ENCODE data around the gene ADAMTSL5.

ADAMTSL5 gene

DNA sequence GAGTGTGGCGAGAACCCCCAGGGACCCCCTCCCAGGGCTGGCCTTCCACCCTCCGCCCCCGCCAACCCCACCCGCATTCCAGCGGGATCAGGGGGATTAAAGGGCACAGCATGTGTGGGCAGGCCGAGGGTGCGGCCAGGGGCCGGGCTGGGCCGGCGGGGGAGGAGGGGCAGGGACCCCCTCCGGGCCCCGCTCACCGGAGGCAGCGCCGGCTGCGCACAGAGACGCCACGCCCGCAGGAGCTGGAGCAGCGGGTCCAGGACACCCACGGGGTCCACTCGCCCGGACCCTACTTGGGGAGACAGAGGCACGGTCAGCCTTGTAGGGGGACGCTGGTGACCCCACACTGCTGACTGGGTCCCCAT, 2.4 kb downstream of the ADAMTSL5 start:
- Histone ChIP-seq H3K9me3 (replicated peaks; ENCODE audit: insufficient read depth, low read length) (no peaks in the 10 kb centered on the region), H3K4me1 (ENCODE audit: low read length) (peaks cover 2% of the 10 kb centered on the region; the same call in 1 of the 2 replicates), H3K27me3 (replicated peaks; ENCODE audit: insufficient read depth, low read length) (peaks cover 67% of the 10 kb centered on the region), H3K27ac (ENCODE audit: low read length) (no peak overlapping the region), H3K9ac (ENCODE audit: low read length) (no peak overlapping the region), H3F3A (ENCODE audit: insufficient read depth, low read length) (no peaks in the 10 kb centered on the region), H3K9me2 (replicated peaks; ENCODE audit: insufficient read depth, low read length) (no peaks in the 10 kb centered on the region), H3K4me3 (ENCODE audit: low read length) (no peak overlapping the region), H4K20me1 (ENCODE audit: insufficient read depth, low read length) (no peaks in the 10 kb centered on the region), H3K4me2 (ENCODE audit: low read depth, low read length) (no peak overlapping the region), H2AFZ (ENCODE audit: low read length) (no peak overlapping the region), H3K36me3 (replicated peaks; ENCODE audit: insufficient read depth, low read length) (no peaks in the 10 kb centered on the region), H3K79me2 (ENCODE audit: low read length) (no peaks in the 10 kb centered on the region)
- TF ChIP-seq EZH2 (optimal IDR thresholded peaks at IDR 0.05; ENCODE audit: low read depth, low read length), result no peak
- TF ChIP-seq CTCF (IDR thresholded peaks at IDR 0.05; ENCODE audit: low read length), result no peak
- TF ChIP-seq EZH2phosphoT487 (IDR thresholded peaks at IDR 0.05; ENCODE audit: low read length), result no peak
- DNase-seq, result no peak

- Histone ChIP-seq H3K9me3 (replicated peaks; ENCODE audit: insufficient read depth, low read length) (no peaks in the 10 kb centered on the region), H3K4me2 (ENCODE audit: low read depth, low read length) (no peak overlapping the region), H3K9ac (ENCODE audit: low read length) (no peak overlapping the region), H4K20me1 (ENCODE audit: insufficient read depth, low read length) (no peaks in the 10 kb centered on the region), H3K4me3 (ENCODE audit: low read length) (no peak overlapping the region), H3K9me2 (replicated peaks; ENCODE audit: insufficient read depth, low read length) (no peaks in the 10 kb centered on the region), H3K4me1 (ENCODE audit: low read length) (peaks cover 2% of the 10 kb centered on the region; the same call in 1 of the 2 replicates), H3K79me2 (ENCODE audit: low read length) (no peaks in the 10 kb centered on the region), H3K36me3 (replicated peaks; ENCODE audit: insufficient read depth, low read length) (no peaks in the 10 kb centered on the region), H3F3A (ENCODE audit: insufficient read depth, low read length) (no peaks in the 10 kb centered on the region), H3K27me3 (replicated peaks; ENCODE audit: insufficient read depth, low read length) (peaks cover 67% of the 10 kb centered on the region), H2AFZ (ENCODE audit: low read length) (no peak overlapping the region), H3K27ac (ENCODE audit: low read length) (no peak overlapping the region)
- no peak for DNase-seq
- TF ChIP-seq EZH2phosphoT487 (IDR thresholded peaks at IDR 0.05; ENCODE audit: low read length), result no peak
- TF ChIP-seq CTCF (IDR thresholded peaks at IDR 0.05; ENCODE audit: low read length), result no peak
- TF ChIP-seq EZH2 (optimal IDR thresholded peaks at IDR 0.05; ENCODE audit: low read depth, low read length), result no peak
These were observed 3.0 kb downstream of the ADAMTSL5 start for GRCh38 chr19:1509602-1510441.

- H3K4me2 ChIP-seq (ENCODE audit: low read depth, low read length), result no peak overlapping the region
- H3K79me2 ChIP-seq (ENCODE audit: low read length), result no peaks in the 10 kb centered on the region
- no peaks in the 10 kb centered on the region for H3K9me3 ChIP-seq (replicated peaks; ENCODE audit: insufficient read depth, low read length)
These were observed 4.3 kb downstream of the ADAMTSL5 start for GRCh38 chr19:1508507-1508856.

More at GRCh38 chr19:1508507-1508856, 4.3 kb downstream of the ADAMTSL5 start:
- no peak overlapping the region for H2AFZ ChIP-seq (ENCODE audit: low read length)
- DNase-seq, result no peak
- peaks cover 2% of the 10 kb centered on the region; the same call in 1 of the 2 replicates for H3K4me1 ChIP-seq (ENCODE audit: low read length)
- TF ChIP-seq EZH2 (optimal IDR thresholded peaks at IDR 0.05; ENCODE audit: low read depth, low read length) (no peak), CTCF (IDR thresholded peaks at IDR 0.05; ENCODE audit: low read length) (no peak), EZH2phosphoT487 (IDR thresholded peaks at IDR 0.05; ENCODE audit: low read length) (no peak)
- no peaks in the 10 kb centered on the region for H4K20me1 ChIP-seq (ENCODE audit: insufficient read depth, low read length)
- peaks cover 75% of the 10 kb centered on the region for H3K27me3 ChIP-seq (replicated peaks; ENCODE audit: insufficient read depth, low read length)
- no peak overlapping the region for H3K9ac ChIP-seq (ENCODE audit: low read length)
- no peak overlapping the region for H3K4me3 ChIP-seq (ENCODE audit: low read length)
- H3F3A ChIP-seq (ENCODE audit: insufficient read depth, low read length), result no peaks in the 10 kb centered on the region
- no peaks in the 10 kb centered on the region for H3K9me2 ChIP-seq (replicated peaks; ENCODE audit: insufficient read depth, low read length)
- H3K27ac ChIP-seq (ENCODE audit: low read length), result no peak overlapping the region
- no peaks in the 10 kb centered on the region for H3K36me3 ChIP-seq (replicated peaks; ENCODE audit: insufficient read depth, low read length)

Data from MM.1S (cell line).